ENCODE results near the gene BEST2. TPM values are rescaled to one million over a fixed set of nuclear protein-coding genes. Genes with fewer than 3 reads are reported as not detected.

The BEST2 gene
- total and polyA plus RNA-seq, 7 experiments from 2014 or later: not detected

- Histone ChIP-seq H3K27me3 (ENCODE audit: control insufficient read depth in 2 of 2, insufficient read depth in 2 of 2, low read length in 2 of 2) (no peaks in the 10 kb centered on the region), H3K4me1 (ENCODE audit: control insufficient read depth in 2 of 2, insufficient read depth in 2 of 2, low read length in 2 of 2) (peaks cover 22 to 44% of the 10 kb centered on the region in 2 donors), H3K9me3 (ENCODE audit: control insufficient read depth in 2 of 3, low read length in 3 of 3) (no peaks in the 10 kb centered on the region), H3K4me3 (ENCODE audit: low read length) (no peak overlapping the region), H3K27ac (ENCODE audit: low read depth, low read length) (peak overlapping the region; percentile 94), H3K36me3 (ENCODE audit: control insufficient read depth in 2 of 3, insufficient read depth in 3 of 3, low read length in 3 of 3) (no peaks in the 10 kb centered on the region)
- POLR2A ChIA-PET: interaction anchor here (0.8 to 12.9 kb wide), 6 partner anchors 9 to 98 kb away, joined by 3 to 621 read pairs (median 16); partner anchors contain the start of genes DHPS, JUNB, PRDX2 and THSD8
- H3K9me3 Mint-ChIP-seq: peaks cover 0 to 8% (median 0%) of the 10 kb centered on the region in 11 donors
- H3K27ac Mint-ChIP-seq: peak overlapping the region; percentile 43 to 98 (median 91)
- H3K27me3 Mint-ChIP-seq: no peaks in the 10 kb centered on the region
- H3K36me3 Mint-ChIP-seq: no peaks in the 10 kb centered on the region
- intact Hi-C loops (cut with micrococcal nuclease): no loop called here
- peaks cover 19 to 45% (median 37%) of the 10 kb centered on the region in 7 donors for H3K4me1 Mint-ChIP-seq
- no peak for DNase-seq
- H3K4me3 Mint-ChIP-seq: peak overlapping the region; percentile 19 to 95 (median 60)
- CTCF ChIA-PET: interaction anchor here (2.4 to 5.4 kb wide), 4 partner anchors 9 to 19 kb away, joined by 10 to 169 read pairs (median 46); partner anchors contain the start of genes JUNB, PRDX2 and THSD8
- no peak for ATAC-seq
These were observed 27.8 kb downstream of the BEST2 start for GRCh38 chr19:12779162-12779993.

DNA sequence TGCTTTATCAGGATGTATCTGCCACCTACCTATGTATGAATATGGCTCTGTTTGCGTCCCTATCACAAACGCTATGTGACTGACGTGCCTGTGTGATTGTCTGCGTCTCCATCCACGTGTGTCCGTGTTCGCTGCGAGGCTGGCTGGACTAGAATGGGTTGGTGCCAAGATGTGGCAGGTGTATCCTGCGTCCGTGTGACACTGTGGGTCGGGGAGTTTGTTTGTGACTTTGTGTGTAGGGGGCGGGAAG, 30.5 kb downstream of the BEST2 start:
- no peaks in the 10 kb centered on the region for H3K27me3 ChIP-seq (ENCODE audit: control insufficient read depth in 2 of 2, insufficient read depth in 2 of 2, low read length in 2 of 2)
- ChIA-PET CTCF (interaction anchor here (0.7 to 2.3 kb wide), 3 partner anchors 10 to 108 kb away, joined by 3 to 24 read pairs (median 17); partner anchors contain the start of gene JUNB), POLR2A (interaction anchor here (0.6 to 12.9 kb wide), 12 partner anchors 12 to 488 kb away, joined by 3 to 621 read pairs (median 3); partner anchors contain the start of genes DHPS, JUNB, RNASEH2A and THSD8)
- peak in 1 of 9 donors; percentile 98 for DNase-seq
- H3K9me3 ChIP-seq (ENCODE audit: control insufficient read depth in 2 of 3, low read length in 3 of 3): no peaks in the 10 kb centered on the region
- H3K36me3 ChIP-seq (ENCODE audit: control insufficient read depth in 2 of 3, insufficient read depth in 3 of 3, low read length in 3 of 3): no peaks in the 10 kb centered on the region
- Mint-ChIP-seq H3K27ac (peak overlapping the region in 4 of 9 donors; percentile 88 to 99 (median 93)), H3K36me3 (no peaks in the 10 kb centered on the region), H3K27me3 (no peaks in the 10 kb centered on the region), H3K4me3 (peak overlapping the region; percentile 76 to 96 (median 86)), H3K4me1 (peaks cover 14 to 45% (median 35%) of the 10 kb centered on the region in 7 donors), H3K9me3 (peaks cover 0 to 6% (median 0%) of the 10 kb centered on the region in 11 donors)
- H3K4me3 ChIP-seq (ENCODE audit: low read length): peak overlapping the region; percentile 45
- ATAC-seq: no peak
- H3K4me1 ChIP-seq (ENCODE audit: control insufficient read depth in 2 of 2, insufficient read depth in 2 of 2, low read length in 2 of 2): peaks cover 33 to 61% of the 10 kb centered on the region in 2 donors
- intact Hi-C loops (cut with micrococcal nuclease): loop anchor here (1.0 to 5.0 kb wide), 4 partner anchors 8 to 1585 kb away; partner anchors contain the start of gene JUNB (in 1 of the 2)
- H3K27ac ChIP-seq (ENCODE audit: low read depth, low read length): peak overlapping the region; percentile 98

- intact Hi-C loops (cut with micrococcal nuclease): loop anchor here (1.0 to 5.0 kb wide), 4 partner anchors 8 to 1585 kb away; partner anchors contain the start of gene JUNB (in 1 of the 2)
- ATAC-seq: peak; percentile 81
- no peaks in the 10 kb centered on the region for H3K27me3 Mint-ChIP-seq
- peak overlapping the region in 4 of 9 donors; percentile 88 to 99 (median 93) for H3K27ac Mint-ChIP-seq
- H3K36me3 Mint-ChIP-seq: no peaks in the 10 kb centered on the region
- peaks cover 33 to 57% of the 10 kb centered on the region in 2 donors for H3K4me1 ChIP-seq (ENCODE audit: control insufficient read depth in 2 of 2, insufficient read depth in 2 of 2, low read length in 2 of 2)
- H3K27ac ChIP-seq (ENCODE audit: low read depth, low read length): peak overlapping the region; percentile 98
- H3K27me3 ChIP-seq (ENCODE audit: control insufficient read depth in 2 of 2, insufficient read depth in 2 of 2, low read length in 2 of 2): no peaks in the 10 kb centered on the region
- peaks cover 0 to 6% (median 0%) of the 10 kb centered on the region in 11 donors for H3K9me3 Mint-ChIP-seq
- peak overlapping the region; percentile 58 for H3K4me3 ChIP-seq (ENCODE audit: low read length)
- ChIA-PET POLR2A (interaction anchor here (0.6 to 12.9 kb wide), 14 partner anchors 12 to 488 kb away, joined by 3 to 621 read pairs (median 3); partner anchors contain the start of genes DHPS, JUNB, RNASEH2A and THSD8), CTCF (interaction anchor here (0.5 to 2.3 kb wide), 5 partner anchors 9 to 1656 kb away, joined by 3 to 24 read pairs (median 4); partner anchors contain the start of gene JUNB)
- peaks cover 14 to 40% (median 31%) of the 10 kb centered on the region in 7 donors for H3K4me1 Mint-ChIP-seq
- peak overlapping the region; percentile 76 to 96 (median 86) for H3K4me3 Mint-ChIP-seq
- H3K9me3 ChIP-seq (ENCODE audit: control insufficient read depth in 2 of 3, low read length in 3 of 3): no peaks in the 10 kb centered on the region
- peak in 8 of 9 donors; percentile 93 to 99 (median 98) for DNase-seq
- H3K36me3 ChIP-seq (ENCODE audit: control insufficient read depth in 2 of 3, insufficient read depth in 3 of 3, low read length in 3 of 3): no peaks in the 10 kb centered on the region
These were observed 31.1 kb downstream of the BEST2 start for GRCh38 chr19:12782424-12783290.

- ChIA-PET CTCF (interaction anchor here (0.9 to 2.3 kb wide), 3 partner anchors 9 to 18 kb away, joined by 3 to 24 read pairs (median 17); partner anchors contain the start of gene JUNB), POLR2A (interaction anchor here (0.8 to 12.9 kb wide), 6 partner anchors 11 to 167 kb away, joined by 3 to 621 read pairs (median 8); partner anchors contain the start of genes JUNB and RNASEH2A)
- Histone ChIP-seq H3K27me3 (ENCODE audit: control insufficient read depth in 2 of 2, insufficient read depth in 2 of 2, low read length in 2 of 2) (no peaks in the 10 kb centered on the region), H3K27ac (ENCODE audit: low read depth, low read length) (peak overlapping the region; percentile 98), H3K9me3 (ENCODE audit: control insufficient read depth in 2 of 3, low read length in 3 of 3) (no peaks in the 10 kb centered on the region), H3K4me3 (ENCODE audit: low read length) (no peak overlapping the region), H3K36me3 (ENCODE audit: control insufficient read depth in 2 of 3, insufficient read depth in 3 of 3, low read length in 3 of 3) (no peaks in the 10 kb centered on the region), H3K4me1 (ENCODE audit: control insufficient read depth in 2 of 2, insufficient read depth in 2 of 2, low read length in 2 of 2) (peaks cover 33 to 55% of the 10 kb centered on the region in 2 donors)
- DNase-seq: peak in 2 of 9 donors; percentile 52 to 68
- Mint-ChIP-seq H3K27ac (peak overlapping the region in 1 of 9 donors; percentile 99), H3K4me1 (peaks cover 12 to 38% (median 32%) of the 10 kb centered on the region in 7 donors), H3K4me3 (peak overlapping the region; percentile 61 to 85 (median 72)), H3K9me3 (peaks cover 0 to 6% (median 0%) of the 10 kb centered on the region in 11 donors), H3K36me3 (no peaks in the 10 kb centered on the region), H3K27me3 (no peaks in the 10 kb centered on the region)
- no peak for ATAC-seq
- intact Hi-C loops (cut with micrococcal nuclease): loop anchor here in 1 of 2 donors (2.0 to 5.0 kb wide), 2 partner anchors 369 to 1584 kb away; no protein-coding TSS in a partner anchor
These were observed 31.8 kb downstream of the BEST2 start for GRCh38 chr19:12783291-12783848.

GRCh38 chr19:12783849-12784393, 32.3 kb downstream of the BEST2 start:
- Histone ChIP-seq H3K9me3 (ENCODE audit: control insufficient read depth in 2 of 3, low read length in 3 of 3) (no peaks in the 10 kb centered on the region), H3K27ac (ENCODE audit: low read depth, low read length) (peak overlapping the region; percentile 98), H3K4me3 (ENCODE audit: low read length) (no peak overlapping the region), H3K4me1 (ENCODE audit: control insufficient read depth in 2 of 2, insufficient read depth in 2 of 2, low read length in 2 of 2) (peaks cover 38 to 51% of the 10 kb centered on the region in 2 donors), H3K36me3 (ENCODE audit: control insufficient read depth in 2 of 3, insufficient read depth in 3 of 3, low read length in 3 of 3) (no peaks in the 10 kb centered on the region), H3K27me3 (ENCODE audit: control insufficient read depth in 2 of 2, insufficient read depth in 2 of 2, low read length in 2 of 2) (no peaks in the 10 kb centered on the region)
- H3K27ac Mint-ChIP-seq: peak overlapping the region in 1 of 9 donors; percentile 99
- H3K9me3 Mint-ChIP-seq: peaks cover 0 to 7% (median 0%) of the 10 kb centered on the region in 11 donors
- no peaks in the 10 kb centered on the region for H3K27me3 Mint-ChIP-seq
- peak overlapping the region in 9 of 10 donors; percentile 61 to 85 (median 72) for H3K4me3 Mint-ChIP-seq
- H3K4me1 Mint-ChIP-seq: peaks cover 8 to 35% (median 30%) of the 10 kb centered on the region in 7 donors
- intact Hi-C loops (cut with micrococcal nuclease): loop anchor here in 1 of 2 donors (2.0 to 5.0 kb wide), 2 partner anchors 369 to 1583 kb away; no protein-coding TSS in a partner anchor
- ChIA-PET POLR2A (interaction anchor here (2.7 to 12.9 kb wide), 2 partner anchors 10 to 17 kb away, joined by 11 to 621 read pairs; partner anchors contain the start of gene JUNB), CTCF (interaction anchor here (2.0 kb wide), 1 partner anchor 8 kb away, joined by 24 read pairs; the partner anchor contains the start of gene JUNB)
- ATAC-seq: no peak
- peak in 2 of 9 donors; percentile 35 for DNase-seq
- H3K36me3 Mint-ChIP-seq: no peaks in the 10 kb centered on the region
